GM19043 (cell line): ENCODE measurements around the gene DOCK1.
"Not testable (repeated sequence)": the region's sequence is repeated elsewhere in the genome, so short reads cannot be mapped to it uniquely, and the experiment has no call there.

Experiments
- ATAC-seq: cut with Tn5 transposase; IDR thresholded peaks from one replicate; pipeline ENCODE4 v1.9.1; 2021; ENCODE audit warnings: low read depth; ENCODE audit not compliant: unreplicated experiment

The DOCK1 gene

DNA sequence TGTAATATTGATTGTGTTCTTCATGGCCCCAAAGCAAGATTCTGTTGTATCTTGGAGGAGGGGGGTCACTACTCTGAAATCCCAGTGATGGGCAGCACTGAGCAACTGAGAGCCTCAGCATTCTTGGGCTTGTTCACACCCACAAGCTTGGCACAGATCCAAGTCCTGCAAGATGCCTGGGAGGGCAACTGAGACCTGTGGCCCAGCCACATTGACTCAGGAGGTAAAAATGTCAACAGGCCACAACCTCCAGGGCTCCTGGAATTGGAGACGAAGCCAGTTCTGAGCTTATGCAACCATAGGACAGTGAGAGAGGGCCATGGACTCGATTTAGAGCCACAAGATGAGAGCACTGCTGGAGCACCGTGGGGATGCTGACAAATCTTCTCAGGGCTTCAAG, 3.1 kb upstream of the DOCK1 start:
- no peak for ATAC-seq

DNA sequence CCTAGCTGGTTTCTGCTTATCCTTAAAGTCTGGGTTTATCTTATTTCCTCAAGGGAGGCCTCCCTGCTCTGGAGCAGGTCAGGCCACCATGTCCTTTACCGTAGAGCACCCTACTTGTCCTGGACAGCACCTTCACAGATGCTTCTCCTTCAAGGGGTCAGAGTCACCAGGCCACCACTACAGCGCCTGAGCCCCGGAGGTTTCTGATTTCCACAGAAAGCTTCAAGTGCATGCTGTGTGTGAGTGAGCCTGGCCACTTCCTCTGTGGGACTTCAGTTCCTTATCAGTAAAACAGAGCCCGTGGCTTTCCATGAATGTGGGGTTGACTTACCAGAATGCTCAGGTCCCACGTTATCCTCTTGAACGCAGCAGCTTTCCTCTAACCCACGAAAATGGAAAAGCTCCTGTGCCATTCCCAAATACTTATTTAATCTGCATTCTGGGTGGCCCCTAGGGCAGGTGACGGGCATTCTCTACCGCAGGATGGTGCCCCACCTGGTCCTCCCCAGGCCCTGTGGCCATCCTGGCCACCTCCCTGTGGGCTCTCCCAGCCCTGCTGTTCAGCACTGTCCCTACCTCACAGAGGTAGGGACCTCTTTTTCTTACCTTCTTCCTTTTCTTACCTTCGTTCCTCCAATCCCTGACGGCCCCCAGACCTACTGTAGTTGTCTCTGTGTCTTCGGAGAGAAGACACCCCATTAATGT, 1.4 kb upstream of the DOCK1 start:
- no peak for ATAC-seq

DNA sequence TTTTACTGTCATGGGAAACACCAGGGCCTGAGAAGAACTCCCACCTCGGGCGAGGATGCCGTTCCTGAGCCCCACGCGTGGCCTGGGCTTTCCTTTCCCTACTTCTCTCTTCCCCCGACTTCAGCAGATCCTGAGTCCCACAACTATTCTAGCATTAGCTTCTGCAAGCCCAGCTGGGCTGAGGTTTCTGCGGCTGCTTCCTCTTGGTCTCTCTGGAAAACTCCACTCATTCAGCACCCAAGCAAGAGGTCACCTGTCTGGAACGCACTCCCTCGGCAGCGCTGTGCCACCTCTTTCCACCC, 761 bp upstream of the DOCK1 start:
- no peak for ATAC-seq

DNA sequence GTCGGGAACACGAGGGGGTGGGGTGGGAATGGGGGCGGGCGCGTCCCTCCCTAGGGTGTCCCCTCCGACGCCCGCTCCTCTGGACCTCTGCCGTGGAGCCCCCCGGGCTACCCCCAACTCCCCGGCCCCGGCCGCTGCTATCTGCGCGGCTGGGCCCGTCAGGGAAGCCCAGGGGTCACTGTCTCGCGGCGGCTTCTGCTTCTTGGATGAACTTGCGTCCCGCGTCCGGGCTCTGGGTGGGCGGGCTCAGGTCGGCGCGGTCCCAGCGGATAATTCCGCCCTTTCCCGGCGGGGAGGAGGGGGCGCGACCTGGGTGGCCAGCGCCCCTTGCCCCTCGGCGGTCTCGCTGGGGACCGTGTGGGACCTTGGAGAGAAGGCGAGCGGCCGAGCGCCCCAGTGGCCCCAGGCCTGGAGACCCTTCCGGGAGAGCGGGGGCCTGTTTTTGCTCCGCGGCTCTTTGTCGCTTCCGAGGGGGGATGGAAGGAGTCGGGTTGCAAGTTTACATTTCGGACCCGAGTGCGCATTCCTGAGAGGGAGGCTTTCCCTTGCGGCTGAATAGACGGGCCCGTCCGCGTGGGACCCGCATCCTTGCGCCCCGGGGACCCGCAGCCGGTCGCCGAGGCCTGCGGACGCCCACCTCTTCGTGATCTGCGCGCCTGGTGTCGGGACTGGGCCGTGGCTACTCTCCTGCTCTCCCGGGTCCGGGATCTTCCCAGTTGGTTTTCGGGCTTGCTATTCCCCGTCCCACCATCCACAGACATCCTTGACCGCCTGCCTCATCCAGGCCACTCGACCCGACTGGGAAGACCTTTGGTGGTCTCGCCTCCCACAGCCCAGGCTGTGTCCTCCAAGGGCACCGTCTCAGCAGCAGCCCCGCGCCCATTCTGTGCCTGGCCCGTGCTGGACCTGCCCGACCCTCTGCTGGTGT, 812 bp downstream of the DOCK1 start:
- ATAC-seq, result no peak

DNA sequence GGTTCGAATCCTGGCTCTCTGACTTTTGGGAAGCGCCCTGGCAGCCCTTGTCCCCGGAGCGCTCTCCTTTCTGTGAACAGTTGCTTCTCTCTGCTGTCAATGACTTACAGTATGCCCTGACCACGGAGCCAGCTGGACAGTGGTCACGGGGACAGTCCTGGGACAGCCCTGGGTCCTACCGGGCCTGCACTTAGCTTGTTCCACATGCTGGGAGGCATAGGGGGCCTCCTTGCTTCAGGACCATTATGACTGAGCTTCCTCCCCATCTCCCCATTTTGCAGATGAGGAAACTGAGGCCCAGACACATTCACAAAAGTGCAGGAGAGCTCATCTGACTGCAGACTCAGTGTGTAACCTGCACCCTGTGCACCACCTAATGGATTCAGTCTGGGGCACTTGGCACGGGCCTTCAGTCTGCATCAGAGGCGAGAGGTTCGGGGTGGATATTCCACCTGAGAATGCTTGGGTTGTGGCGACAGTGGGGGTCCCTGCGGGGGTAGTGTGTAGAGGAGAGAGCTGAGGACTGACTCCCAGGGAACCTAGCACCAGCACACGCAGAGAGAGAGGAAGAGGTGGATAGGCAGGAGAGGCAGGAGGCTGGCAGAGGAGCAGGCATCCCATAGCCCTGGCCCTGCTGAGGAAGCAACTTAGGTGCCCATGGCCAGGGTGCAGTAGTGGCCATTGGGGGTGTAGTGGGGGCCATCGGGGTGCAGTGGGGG, 1.6 kb downstream of the DOCK1 start:
- no peak for ATAC-seq

DNA sequence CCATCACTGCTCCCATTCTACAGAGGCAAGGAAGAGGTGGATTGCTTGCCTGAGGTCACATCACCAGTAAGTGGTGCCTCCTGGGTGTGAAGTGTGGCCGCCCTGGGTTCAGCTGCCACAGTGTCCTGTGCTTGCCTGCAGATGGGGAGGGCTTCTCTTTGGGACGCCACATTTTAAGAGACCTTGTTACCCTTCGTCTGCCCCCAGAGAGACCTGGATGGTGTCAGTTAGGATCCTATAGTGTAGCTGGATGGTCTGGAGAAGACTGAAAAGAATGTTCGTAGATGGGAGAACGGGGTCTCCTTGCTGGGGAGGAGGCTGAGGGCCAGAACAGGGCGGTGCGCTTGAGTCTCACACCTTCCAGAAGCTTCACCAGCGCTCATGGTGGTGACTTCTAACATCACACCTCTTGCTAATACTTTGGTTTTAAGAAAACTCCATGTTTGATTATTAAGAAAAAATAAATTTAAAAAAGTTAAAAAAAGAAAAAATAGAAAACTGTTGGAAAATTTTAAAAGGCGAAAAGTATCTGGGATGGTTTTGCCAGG, 2.3 kb downstream of the DOCK1 start:
- no peak for ATAC-seq

DNA sequence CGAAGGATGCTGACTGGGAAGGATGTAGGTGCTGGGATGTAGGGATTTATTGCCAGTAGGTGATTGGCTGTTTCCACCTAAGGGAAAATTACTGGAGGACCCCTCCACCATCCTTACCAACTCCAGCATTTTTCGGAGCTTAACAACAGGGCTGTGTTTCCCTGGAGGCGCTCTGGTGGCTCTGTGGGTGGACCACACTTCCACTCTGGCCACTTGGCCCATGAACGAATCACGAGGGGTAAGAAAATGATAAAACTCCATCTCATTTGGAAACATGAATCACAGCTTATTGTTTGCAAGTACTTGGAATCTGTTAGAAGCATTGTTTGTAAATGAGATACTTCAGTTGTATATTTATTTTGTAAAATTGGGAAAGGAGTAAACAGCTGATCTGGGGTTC, 3.0 kb downstream of the DOCK1 start:
- no peak for ATAC-seq

DNA sequence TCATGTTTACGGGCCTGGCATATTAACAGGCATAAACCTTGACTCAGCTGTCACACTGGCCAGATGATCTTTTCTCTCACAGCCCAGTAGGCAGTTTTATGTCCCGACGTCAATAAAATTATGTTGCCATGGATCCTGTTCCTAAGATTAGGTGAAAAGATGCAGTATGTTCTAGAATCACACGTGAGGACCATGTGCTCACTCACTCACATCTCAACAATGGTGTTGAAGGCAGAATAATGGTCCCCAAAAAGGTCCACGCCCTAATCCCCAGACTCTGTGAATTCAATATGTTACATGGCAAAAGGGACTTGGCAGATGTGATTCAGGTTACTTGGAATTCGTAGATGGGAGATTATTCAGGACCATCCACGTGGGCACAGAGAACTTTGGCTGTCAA, 3.5 kb downstream of the DOCK1 start:
- ATAC-seq, result no peak

DNA sequence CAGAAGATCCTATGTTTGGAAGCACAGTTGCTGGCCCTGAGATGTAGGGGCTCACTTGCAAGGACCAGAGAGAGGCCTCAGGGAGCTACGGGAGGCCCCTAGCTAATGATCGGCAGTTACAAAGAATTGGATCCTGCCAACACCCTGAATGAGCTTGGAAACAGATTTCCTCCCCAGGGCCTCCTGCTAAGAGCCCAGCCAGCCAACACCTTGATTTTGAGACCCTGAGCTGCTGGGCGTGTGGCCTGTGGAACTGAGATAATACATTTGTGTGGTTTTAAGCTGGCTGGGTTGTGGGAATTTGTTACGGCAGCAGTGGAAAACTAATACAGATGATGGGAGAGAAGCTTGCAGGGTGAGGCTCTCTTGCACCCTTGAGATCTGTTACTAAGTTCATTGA, 3.9 kb downstream of the DOCK1 start:
- no peak for ATAC-seq

DNA sequence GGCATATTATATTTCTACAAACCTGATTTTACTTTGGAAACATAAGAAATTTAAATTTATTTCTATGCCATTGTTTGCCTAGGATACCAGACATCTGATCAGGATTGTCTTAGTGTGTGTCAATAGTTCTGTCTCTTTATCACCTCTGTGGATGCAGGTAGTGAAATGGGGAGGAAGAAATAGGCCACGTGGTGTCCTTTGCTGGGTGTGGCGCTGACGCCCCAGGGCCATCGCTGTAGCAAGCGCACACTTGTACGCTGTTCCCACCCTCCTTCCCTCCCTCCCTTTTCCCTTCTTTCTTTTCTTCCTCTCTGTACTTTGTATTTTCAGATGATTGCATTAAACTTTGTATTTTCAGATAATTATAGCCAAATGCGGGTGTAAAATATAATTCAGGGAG, 5.0 kb downstream of the DOCK1 start:
- ATAC-seq, result no peak

DNA sequence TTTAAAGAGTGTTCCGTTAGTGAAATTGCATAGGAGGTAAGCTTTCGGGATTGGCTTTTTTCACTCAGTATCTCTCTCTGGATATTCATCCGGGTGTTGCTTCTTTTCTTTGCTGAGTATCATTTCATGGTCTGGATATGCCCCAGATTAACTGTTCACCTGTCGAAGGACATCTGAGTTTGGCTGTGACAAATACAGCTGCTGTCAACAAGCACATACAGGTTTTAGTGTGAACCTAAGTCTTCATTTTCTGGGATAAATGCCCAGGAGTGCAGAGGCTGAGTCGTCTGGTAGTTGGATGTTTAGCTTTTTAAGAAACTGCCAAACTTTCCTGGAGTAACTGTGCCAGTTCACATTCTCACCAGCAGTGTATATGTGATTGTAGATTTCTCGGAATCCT, 5.6 kb downstream of the DOCK1 start:
- ATAC-seq, result no peak

DNA sequence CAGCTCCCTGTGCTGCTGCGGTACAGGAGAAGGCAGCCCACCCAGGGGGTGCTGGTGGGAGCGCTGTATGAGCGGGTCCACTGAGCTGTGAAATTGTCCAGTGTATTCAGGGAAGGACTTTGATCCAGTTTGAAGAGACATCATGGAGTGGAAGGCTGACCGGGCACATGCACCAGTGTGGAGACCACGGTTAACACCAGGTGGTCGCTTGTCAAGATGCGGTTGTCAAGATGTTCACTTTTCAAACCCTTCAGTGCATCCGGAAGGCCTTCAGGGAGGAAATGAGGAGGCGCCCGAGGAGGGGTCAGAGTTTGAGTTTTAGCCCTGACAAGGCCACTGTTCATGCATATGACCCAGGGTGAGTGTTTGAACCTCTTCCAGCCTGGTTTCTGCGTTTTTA, 6.1 kb downstream of the DOCK1 start:
- ATAC-seq, result no peak

DNA sequence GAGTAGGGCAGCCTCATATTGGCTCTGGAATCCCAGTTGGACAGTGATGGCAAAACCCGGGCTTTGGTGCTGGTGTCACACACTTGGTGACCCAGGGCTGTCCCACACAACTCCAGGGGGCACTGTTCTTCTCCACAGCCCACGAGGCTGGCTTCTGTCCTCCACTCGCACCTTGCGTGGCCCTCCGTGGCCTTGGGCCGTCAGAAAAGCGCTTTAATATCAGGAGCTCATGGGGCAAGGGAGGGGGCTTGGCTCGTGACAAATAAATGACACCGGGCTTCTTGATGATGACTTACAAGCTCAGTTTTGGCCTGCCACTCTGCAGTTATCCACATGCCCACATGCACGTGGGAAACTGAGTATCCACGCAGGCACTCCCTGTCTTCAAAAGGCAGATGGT, 8.1 kb downstream of the DOCK1 start:
- no peak for ATAC-seq

DNA sequence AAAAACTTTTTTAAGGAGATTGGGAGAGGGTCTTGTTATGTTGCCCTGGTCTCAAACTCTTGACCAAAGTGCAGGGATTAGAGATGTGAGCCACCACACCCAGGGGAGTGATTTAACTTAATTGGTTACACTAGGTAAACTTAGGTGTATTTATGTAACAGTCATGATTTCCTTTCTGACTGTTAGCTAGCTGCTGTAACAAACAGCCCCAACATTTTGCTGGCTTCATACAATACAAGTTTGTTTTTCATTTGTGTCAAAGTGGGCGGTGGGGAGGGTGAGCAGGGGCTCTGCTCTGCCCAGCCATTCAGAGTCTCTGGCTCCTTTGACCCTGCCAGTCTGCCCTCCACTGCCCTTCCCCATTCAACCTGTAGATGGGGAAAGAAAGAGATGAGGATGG, 9.3 kb downstream of the DOCK1 start:
- no peak for ATAC-seq

DNA sequence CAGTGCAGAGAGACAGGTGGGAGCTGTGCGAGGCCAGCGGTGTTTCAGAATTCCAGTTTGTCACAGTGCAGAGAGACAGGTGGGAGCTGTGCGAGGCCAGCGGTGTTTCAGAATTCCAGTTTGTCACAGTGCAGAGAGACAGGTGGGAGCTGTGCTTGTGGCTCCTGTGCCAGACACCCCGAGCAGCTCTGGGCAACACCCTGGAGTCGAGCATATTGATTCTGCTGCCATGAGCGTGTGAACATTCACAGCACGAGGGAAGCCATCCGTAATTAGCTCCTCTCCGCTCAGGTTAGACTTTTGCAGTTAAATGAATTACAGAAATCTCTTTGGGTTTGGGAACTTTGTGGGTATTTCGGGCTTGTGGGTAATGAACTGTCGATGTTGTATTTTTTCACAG, 11.7 kb downstream of the DOCK1 start:
- ATAC-seq, result not testable (repeated sequence)

DNA sequence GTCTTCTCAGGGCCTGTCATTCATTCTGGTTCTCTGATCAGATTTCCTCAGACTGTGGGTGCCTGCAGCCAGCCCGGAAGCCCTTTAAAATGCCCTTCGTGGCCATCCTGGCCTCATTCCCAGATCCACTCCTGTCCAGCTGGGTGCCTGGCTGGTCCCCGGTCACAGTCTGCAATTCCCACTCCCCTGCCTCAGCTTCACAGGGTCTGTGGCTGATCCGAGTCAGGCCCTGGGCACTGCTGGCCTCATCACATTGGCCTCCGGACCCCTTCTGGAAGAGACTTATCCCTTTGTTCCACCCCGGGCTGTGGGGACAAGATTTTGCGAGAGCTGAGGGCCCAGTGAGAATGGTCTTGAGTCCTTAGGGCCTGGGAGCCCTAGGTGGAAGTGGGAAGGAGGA, 12.1 kb downstream of the DOCK1 start:
- no peak for ATAC-seq

DNA sequence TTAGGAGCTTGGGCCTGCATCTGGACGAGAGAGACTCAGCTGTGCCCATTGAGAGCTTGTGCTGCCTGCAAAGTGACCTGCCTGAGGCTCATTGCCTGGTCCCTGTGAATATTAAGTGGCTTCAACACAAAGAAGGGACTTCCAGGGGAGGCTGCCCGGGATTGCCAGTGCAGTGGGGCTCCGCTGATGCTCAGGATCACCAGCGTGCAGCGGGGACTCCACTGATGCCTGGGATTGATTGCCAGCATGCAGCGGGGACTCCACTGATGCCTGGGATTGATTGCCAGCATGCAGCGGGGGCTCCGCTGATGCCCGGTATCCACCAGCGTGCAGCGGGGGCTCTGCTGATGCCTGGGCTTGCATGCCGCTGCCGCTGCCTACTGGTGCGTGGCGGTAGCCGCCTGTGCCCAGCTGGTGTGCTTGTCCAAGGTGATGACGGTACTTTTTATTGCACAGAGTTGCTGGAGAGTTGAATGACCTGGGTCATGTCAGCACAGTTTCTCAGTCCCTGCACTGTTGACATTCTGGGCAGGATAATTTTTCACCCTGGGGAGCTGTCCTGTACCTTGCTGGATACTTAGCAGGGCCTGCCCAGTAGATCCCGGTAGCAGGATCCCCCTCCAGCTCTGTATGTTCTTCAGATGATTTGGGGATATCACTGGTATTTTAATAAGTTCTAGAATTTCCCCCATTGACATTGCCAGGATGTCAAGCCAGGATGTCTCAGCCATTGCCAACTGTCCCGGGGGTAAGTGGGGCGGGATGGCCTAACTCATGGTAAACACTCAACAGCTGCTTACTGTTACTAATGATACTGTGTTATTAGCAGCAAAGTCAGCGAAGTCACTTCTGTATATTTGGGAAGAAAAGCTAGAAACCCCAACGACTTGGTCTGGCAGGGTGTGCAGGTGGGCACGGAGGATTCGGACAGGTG, 13.0 kb downstream of the DOCK1 start:
- ATAC-seq, result no peak

DNA sequence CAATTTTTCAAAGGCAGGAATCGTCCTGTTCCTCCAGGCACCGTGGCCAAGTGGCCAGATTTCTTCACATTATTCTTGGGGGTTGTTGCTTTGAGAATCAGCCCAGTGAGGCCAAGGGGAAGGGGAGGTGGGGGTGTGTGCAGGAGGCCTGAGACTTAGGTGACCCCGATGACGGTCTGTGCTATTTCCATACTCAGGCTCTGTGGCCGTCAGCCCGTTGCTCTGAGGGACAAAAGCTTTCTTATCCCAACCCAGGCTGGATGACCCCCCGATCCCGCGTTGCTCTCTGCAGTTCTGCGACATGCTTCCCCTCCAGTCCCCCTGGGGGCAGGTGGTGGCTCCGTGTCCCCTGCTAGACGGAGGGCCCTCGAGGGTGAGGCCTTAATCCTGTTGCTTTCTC, 14.2 kb downstream of the DOCK1 start:
- no peak for ATAC-seq

DNA sequence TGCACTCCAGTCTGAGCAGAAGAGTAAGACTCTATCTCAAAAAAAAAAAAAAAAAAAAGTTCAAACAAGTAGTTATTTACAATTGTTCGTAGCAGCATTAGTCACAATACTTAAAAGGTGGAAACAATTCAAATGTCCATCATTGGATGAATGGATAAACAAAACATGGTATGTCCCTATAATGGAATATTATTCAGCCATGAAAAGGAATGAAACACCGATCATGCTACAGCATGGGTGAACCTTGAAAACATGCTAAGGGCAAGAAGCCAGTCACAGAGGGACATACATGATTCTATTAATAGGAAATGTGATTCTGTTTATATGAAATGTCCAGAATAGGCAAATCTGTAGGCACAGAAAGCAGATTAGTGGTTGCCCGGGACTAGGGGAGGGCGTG, 15.9 kb downstream of the DOCK1 start:
- ATAC-seq, result no peak

DNA sequence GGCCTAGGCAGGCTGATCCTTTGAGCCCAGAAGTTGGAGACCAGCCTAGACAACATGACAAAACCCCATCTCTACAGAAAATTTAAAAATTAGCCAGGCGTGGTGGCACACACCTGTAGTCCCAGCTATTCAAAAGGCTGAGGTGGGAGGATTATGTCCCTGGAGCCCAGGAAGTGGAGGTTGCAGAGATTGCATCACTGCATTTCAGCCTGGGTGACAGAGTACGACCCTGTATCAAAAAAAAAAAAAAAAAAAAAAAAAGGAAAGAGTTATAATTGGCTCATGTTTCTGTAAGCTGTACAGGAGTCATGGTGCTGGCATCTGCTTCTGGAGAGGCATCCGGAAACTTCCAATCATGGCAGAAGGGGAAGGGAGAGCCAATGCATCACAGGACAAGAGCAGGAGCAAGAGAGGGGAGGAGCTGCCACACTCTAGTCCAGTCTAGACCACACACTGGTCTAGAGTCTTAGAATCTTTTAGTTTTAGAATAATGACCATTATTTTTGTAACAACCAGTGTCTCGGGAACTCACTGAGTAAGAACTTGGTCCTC, 16.8 kb downstream of the DOCK1 start:
- ATAC-seq, result no peak
